Thyroid gland (tissue), 4 donors: ENCODE data around the gene FAM219B.

Experiments
- POLR2A ChIP-seq, 2 donors: fragments of 450-650 bp; IDR thresholded peaks; one replicate each; pipeline ENCODE4 v1.6.1; 2017; ENCODE audit warnings: antibody characterized with exemption in 2 of 2, mild to moderate bottlenecking in 2 of 2, moderate library complexity in 1 of 2
- TF ChIP-seq, protein P1 (sequence below), 6 experiments: fragments of 200-600 bp in 3 of 6; fragments of 450-650 bp in 3 of 6; sonication (generic) in 3 of 6; IDR thresholded peaks; one replicate each; pipeline ENCODE4 v1.5.1; 2016 to 2019; ENCODE audit warnings: antibody characterized with exemption in 6 of 6, mild to moderate bottlenecking in 2 of 6, inconsistent platforms in 1 of 6, moderate library complexity in 1 of 6

DNA sequence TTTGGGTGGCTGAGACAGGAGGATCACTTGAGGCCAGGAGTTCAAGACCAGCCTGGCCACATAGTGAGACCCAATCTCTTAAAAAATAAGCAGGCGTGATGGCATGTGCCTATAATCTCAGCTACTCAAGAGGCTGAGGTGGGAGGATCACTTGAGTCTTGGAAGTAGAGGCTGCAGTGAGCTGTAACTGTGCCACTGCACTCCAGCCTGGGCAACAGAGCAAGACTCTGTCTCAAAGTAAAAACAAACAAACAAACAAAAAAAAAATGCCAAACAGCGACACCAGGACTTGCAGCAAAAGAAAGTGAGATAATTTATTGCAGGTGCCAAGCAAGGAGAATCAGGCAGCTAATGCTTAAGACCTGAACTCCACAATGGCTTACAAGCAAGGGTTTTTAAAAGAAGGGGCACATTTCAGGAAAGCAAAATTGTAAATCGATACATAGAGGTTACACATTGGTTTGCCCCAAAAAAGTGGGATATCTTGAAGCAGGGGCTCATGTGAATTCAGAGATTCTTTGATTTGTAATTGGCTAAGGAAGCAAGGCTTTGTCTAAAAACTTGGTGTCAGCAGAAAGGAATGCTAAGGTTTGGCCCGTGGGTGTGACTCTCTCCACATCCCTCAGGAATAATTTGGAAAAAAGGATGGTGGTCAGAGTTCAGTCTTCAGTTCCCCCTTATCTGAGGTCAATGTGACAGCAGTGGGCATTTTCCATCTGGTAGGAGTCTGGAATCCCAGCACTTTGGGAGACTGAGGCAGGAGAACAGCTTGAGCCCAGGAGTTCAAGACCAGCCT lies 22.0 kb downstream of the FAM219B start:
- TF ChIP-seq, protein P1, sequence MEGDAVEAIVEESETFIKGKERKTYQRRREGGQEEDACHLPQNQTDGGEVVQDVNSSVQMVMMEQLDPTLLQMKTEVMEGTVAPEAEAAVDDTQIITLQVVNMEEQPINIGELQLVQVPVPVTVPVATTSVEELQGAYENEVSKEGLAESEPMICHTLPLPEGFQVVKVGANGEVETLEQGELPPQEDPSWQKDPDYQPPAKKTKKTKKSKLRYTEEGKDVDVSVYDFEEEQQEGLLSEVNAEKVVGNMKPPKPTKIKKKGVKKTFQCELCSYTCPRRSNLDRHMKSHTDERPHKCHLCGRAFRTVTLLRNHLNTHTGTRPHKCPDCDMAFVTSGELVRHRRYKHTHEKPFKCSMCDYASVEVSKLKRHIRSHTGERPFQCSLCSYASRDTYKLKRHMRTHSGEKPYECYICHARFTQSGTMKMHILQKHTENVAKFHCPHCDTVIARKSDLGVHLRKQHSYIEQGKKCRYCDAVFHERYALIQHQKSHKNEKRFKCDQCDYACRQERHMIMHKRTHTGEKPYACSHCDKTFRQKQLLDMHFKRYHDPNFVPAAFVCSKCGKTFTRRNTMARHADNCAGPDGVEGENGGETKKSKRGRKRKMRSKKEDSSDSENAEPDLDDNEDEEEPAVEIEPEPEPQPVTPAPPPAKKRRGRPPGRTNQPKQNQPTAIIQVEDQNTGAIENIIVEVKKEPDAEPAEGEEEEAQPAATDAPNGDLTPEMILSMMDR (IDR thresholded peaks at IDR 0.05) = no peak
- TF ChIP-seq POLR2A (IDR thresholded peaks at IDR 0.05) = no peak
